GM18511 (cell line): ENCODE measurements around the gene AGXT.

ENCODE experiments used
- ATAC-seq: cut with Tn5 transposase; IDR thresholded peaks from one replicate; pipeline ENCODE4 v1.9.1; 2021; ENCODE audit warnings: mild to moderate bottlenecking, moderate library complexity; ENCODE audit not compliant: unreplicated experiment

AGXT gene

DNA sequence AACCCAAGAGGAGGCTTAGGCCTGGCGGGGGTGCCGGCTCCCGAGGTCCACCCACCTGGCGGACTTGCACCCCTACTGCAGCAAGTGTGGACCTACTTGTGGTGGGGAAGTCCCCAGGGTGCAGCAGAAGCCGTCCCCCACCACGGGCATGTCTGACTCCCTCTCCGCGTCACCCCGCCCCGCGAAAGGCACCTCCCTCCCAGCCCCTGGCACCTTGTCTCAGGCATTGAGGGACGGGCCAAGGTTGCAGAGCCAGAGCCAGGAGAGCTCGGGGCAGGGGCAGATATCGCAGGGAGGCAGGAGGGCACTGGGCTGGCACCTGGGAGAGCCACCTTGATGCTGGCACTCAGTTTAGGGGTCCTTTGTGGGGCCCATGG lies 56.6 kb downstream of the AGXT start:
- no peak for ATAC-seq

GRCh38 chr2:240925568-240926515 lies 57.2 kb downstream of the AGXT start:
- ATAC-seq, result no peak

- ATAC-seq, result no peak
These were observed 58.1 kb downstream of the AGXT start for GRCh38 chr2:240926516-240927389.

GRCh38 chr2:240927390-240927781 lies 58.8 kb downstream of the AGXT start:
- ATAC-seq, result no peak

DNA sequence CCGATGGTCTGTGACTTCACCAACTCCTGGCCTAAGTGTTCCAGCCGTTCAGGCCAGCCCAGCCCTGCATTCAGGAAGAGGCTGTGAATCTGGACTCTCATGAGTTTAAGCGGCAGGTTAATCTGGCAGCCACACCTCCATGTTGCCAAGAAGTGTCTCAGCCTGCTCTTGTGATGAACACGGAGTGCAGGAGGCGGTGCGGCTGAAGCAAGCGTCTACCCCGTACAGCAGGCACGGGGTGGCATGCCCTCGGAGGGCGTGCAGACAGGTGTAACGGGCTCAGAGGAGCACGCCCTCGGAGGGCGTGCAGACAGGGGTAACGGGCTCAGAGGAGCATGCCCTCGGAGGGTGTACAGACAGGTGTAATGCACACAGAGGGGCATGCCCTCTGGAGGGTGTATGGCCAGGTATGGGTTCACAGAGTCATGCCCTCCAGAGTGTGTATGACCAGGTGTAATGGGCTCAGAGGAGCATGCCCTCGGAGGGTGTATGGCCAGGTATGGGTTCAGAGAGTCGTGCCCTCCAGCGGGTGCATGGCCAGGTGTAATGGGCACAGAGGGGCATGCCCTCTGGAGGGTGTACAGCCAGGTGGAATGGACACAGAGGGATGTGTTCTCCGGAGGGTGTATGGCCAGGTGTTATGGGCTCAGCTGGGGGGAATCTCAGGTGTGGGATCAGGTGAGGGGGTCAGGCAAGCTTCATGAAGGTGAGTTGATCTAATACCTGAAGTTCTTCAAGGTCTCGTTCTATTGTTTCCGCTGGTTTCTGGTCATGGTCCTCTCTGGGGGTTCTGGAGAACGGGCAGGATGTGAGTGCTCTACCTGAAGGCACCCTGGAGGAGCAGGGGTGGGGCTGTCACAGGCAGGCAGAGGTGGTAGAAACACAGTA lies 60.1 kb downstream of the AGXT start:
- ATAC-seq, result no peak

DNA sequence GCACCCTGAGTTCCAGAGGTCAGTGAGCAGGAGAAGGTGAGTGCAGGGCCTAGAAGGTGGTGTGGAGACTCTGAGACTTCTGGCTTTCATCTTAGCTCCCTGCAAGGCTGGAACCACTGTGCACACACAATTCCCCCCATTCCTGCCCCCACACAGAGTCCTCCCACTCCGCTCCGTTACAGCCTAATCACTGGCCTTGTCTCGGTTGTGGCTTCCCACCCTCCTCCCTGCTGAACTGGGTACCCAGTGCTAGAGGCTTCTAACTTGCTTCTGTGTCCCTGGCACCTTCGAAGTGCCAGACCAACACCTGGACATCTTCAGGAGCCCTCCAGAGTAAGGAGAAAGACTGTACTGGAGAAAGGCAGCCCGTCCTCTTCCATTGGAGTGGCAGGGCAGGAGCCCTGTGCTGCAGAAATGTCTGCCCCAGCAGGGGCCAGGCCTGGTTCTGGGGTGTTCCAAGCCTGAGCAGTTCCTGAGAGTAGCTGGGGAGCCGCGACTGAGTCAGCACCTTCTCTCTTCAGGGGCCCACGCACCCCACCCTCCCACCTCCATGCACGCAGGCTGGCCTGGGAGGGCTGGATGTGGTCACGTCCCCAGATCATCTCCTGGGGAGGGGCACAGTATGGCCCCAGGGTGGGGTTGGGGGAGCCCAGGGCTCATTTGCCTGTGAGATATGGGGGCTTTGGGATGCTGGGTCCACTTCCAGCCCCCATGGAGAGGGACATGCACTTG lies 60.9 kb downstream of the AGXT start:
- ATAC-seq, result no peak
